ENCODE data around the gene AMN1.

GRCh38 chr12:31622038-31622437 lies 106.8 kb downstream of the AMN1 start:
- no peak for TF ChIP-seq CTCF (conservative IDR thresholded peaks at IDR 0.05; ENCODE audit: low read depth in 2 of 2)
- TF ChIP-seq POLR2AphosphoS5 (IDR thresholded peaks at IDR 0.05; ENCODE audit: low read depth) = no peak
- no peak for TF ChIP-seq EZH2 (IDR thresholded peaks at IDR 0.05; ENCODE audit: low read depth, unreplicated experiment)
- no peak for TF ChIP-seq EZH2phosphoT487 (IDR thresholded peaks at IDR 0.05; ENCODE audit: unreplicated experiment)
- TF ChIP-seq ETS1 (IDR thresholded peaks at IDR 0.05) = no peak
- TF ChIP-seq REST (IDR thresholded peaks at IDR 0.05; ENCODE audit: unreplicated experiment) = no peak
- TF ChIP-seq CREB1 (CRISPR knock-in tag; IDR thresholded peaks at IDR 0.05; ENCODE audit: low read depth) = no peak
- no peak for TF ChIP-seq ZNF114 (CRISPR knock-in tag; IDR thresholded peaks at IDR 0.05)
- no peak for TF ChIP-seq JUNB (IDR thresholded peaks at IDR 0.05; ENCODE audit: unreplicated experiment)
- no peak for TF ChIP-seq NANOG (IDR thresholded peaks at IDR 0.05; ENCODE audit: borderline replicate concordance)
